Measurements from ENCODE around the gene LTBP2. TPM values are rescaled to one million over a fixed set of nuclear protein-coding genes. Genes with fewer than 3 reads are reported as not detected.
"Not testable (repeated sequence)": the region's sequence is repeated elsewhere in the genome, so short reads cannot be mapped to it uniquely, and the experiment has no call there.

LTBP2 gene
- total RNA-seq, 1 donor from 2014 or later = 0.07 TPM

GRCh38 chr14:74538411-74539391, 73.3 kb downstream of the LTBP2 start:
- no peak overlapping the region for H3K27ac Mint-ChIP-seq
- intact Hi-C loops (cut with micrococcal nuclease) = no loop called here
- H3K36me3 Mint-ChIP-seq (ENCODE audit: low read depth) = no peaks in the 10 kb centered on the region
- no peaks in the 10 kb centered on the region for H3K27me3 Mint-ChIP-seq (ENCODE audit: low read depth)
- H3K4me1 Mint-ChIP-seq (ENCODE audit: low read depth) = no peaks in the 10 kb centered on the region
- H3K4me3 Mint-ChIP-seq (ENCODE audit: low read depth) = no peak overlapping the region
- no peak for DNase-seq (ENCODE audit: low spot score)
- no peaks in the 10 kb centered on the region for H3K9me3 Mint-ChIP-seq

GRCh38 chr14:74536336-74536735, 75.7 kb downstream of the LTBP2 start:
- H3K36me3 Mint-ChIP-seq (ENCODE audit: low read depth); H3K9me3 Mint-ChIP-seq; DNase-seq (ENCODE audit: low spot score); H3K27ac Mint-ChIP-seq; H3K27me3 Mint-ChIP-seq (ENCODE audit: low read depth); H3K4me3 Mint-ChIP-seq (ENCODE audit: low read depth); H3K4me1 Mint-ChIP-seq (ENCODE audit: low read depth); intact Hi-C loops (cut with micrococcal nuclease): not testable (repeated sequence)

GRCh38 chr14:74535756-74536325, 76.2 kb downstream of the LTBP2 start:
- Mint-ChIP-seq H3K4me3 (ENCODE audit: low read depth) (no peak overlapping the region), H3K4me1 (ENCODE audit: low read depth) (no peaks in the 10 kb centered on the region), H3K27ac (no peak overlapping the region), H3K36me3 (ENCODE audit: low read depth) (no peaks in the 10 kb centered on the region), H3K9me3 (no peaks in the 10 kb centered on the region), H3K27me3 (ENCODE audit: low read depth) (no peaks in the 10 kb centered on the region)
- DNase-seq (ENCODE audit: low spot score) = no peak
- intact Hi-C loops (cut with micrococcal nuclease) = no loop called here

- Mint-ChIP-seq H3K27ac (no peak overlapping the region), H3K36me3 (ENCODE audit: low read depth) (no peaks in the 10 kb centered on the region), H3K4me3 (ENCODE audit: low read depth) (no peak overlapping the region), H3K4me1 (ENCODE audit: low read depth) (no peaks in the 10 kb centered on the region), H3K27me3 (ENCODE audit: low read depth) (no peaks in the 10 kb centered on the region), H3K9me3 (no peaks in the 10 kb centered on the region)
- intact Hi-C loops (cut with micrococcal nuclease) = no loop called here
- no peak for DNase-seq (ENCODE audit: low spot score)
These were observed 78.5 kb downstream of the LTBP2 start for GRCh38 chr14:74533576-74533975.

GRCh38 chr14:74532246-74532645, 79.8 kb downstream of the LTBP2 start:
- no peaks in the 10 kb centered on the region for H3K9me3 Mint-ChIP-seq
- H3K4me1 Mint-ChIP-seq (ENCODE audit: low read depth) = no peaks in the 10 kb centered on the region
- H3K4me3 Mint-ChIP-seq (ENCODE audit: low read depth) = no peak overlapping the region
- H3K27ac Mint-ChIP-seq = no peak overlapping the region
- intact Hi-C loops (cut with micrococcal nuclease) = no loop called here
- DNase-seq (ENCODE audit: low spot score) = no peak
- no peaks in the 10 kb centered on the region for H3K27me3 Mint-ChIP-seq (ENCODE audit: low read depth)
- H3K36me3 Mint-ChIP-seq (ENCODE audit: low read depth) = no peaks in the 10 kb centered on the region

GRCh38 chr14:74531467-74531866, 80.6 kb downstream of the LTBP2 start:
- intact Hi-C loops (cut with micrococcal nuclease) = no loop called here
- no peak for DNase-seq (ENCODE audit: low spot score)
- H3K4me1 Mint-ChIP-seq (ENCODE audit: low read depth) = no peaks in the 10 kb centered on the region
- no peaks in the 10 kb centered on the region for H3K27me3 Mint-ChIP-seq (ENCODE audit: low read depth)
- no peak overlapping the region for H3K27ac Mint-ChIP-seq
- H3K9me3 Mint-ChIP-seq = no peaks in the 10 kb centered on the region
- H3K4me3 Mint-ChIP-seq (ENCODE audit: low read depth) = no peak overlapping the region
- no peaks in the 10 kb centered on the region for H3K36me3 Mint-ChIP-seq (ENCODE audit: low read depth)

GRCh38 chr14:74531006-74531405, 81.0 kb downstream of the LTBP2 start:
- Mint-ChIP-seq H3K4me3 (ENCODE audit: low read depth) (no peak overlapping the region), H3K27me3 (ENCODE audit: low read depth) (no peaks in the 10 kb centered on the region), H3K27ac (no peak overlapping the region)

GRCh38 chr14:74528886-74529285, 83.2 kb downstream of the LTBP2 start:
- no peak overlapping the region for H3K27ac Mint-ChIP-seq
- no peaks in the 10 kb centered on the region for H3K9me3 Mint-ChIP-seq
- H3K4me3 Mint-ChIP-seq (ENCODE audit: low read depth) = no peak overlapping the region
- intact Hi-C loops (cut with micrococcal nuclease) = no loop called here
- DNase-seq (ENCODE audit: low spot score) = no peak
- H3K4me1 Mint-ChIP-seq (ENCODE audit: low read depth) = no peaks in the 10 kb centered on the region
- peaks cover 2% of the 10 kb centered on the region for H3K27me3 Mint-ChIP-seq (ENCODE audit: low read depth)
- no peaks in the 10 kb centered on the region for H3K36me3 Mint-ChIP-seq (ENCODE audit: low read depth)

More at GRCh38 chr14:74531006-74531405, 81.0 kb downstream of the LTBP2 start:
- no peaks in the 10 kb centered on the region for H3K4me1 Mint-ChIP-seq (ENCODE audit: low read depth)
- no peak for DNase-seq (ENCODE audit: low spot score)
- H3K9me3 Mint-ChIP-seq = no peaks in the 10 kb centered on the region
- H3K36me3 Mint-ChIP-seq (ENCODE audit: low read depth) = no peaks in the 10 kb centered on the region
- intact Hi-C loops (cut with micrococcal nuclease) = no loop called here

- no peaks in the 10 kb centered on the region for H3K9me3 Mint-ChIP-seq
- no peak overlapping the region for H3K27ac Mint-ChIP-seq
- no peak overlapping the region for H3K4me3 Mint-ChIP-seq (ENCODE audit: low read depth)
- DNase-seq (ENCODE audit: low spot score) = no peak
- no peaks in the 10 kb centered on the region for H3K36me3 Mint-ChIP-seq (ENCODE audit: low read depth)
- H3K4me1 Mint-ChIP-seq (ENCODE audit: low read depth) = no peaks in the 10 kb centered on the region
- intact Hi-C loops (cut with micrococcal nuclease) = no loop called here
- peaks cover 2% of the 10 kb centered on the region for H3K27me3 Mint-ChIP-seq (ENCODE audit: low read depth)
These were observed 83.6 kb downstream of the LTBP2 start for GRCh38 chr14:74528406-74528805.

- Mint-ChIP-seq H3K36me3 (ENCODE audit: low read depth) (no peaks in the 10 kb centered on the region), H3K4me1 (ENCODE audit: low read depth) (no peaks in the 10 kb centered on the region), H3K4me3 (ENCODE audit: low read depth) (no peak overlapping the region), H3K27me3 (ENCODE audit: low read depth) (peaks cover 2% of the 10 kb centered on the region), H3K9me3 (no peaks in the 10 kb centered on the region), H3K27ac (no peak overlapping the region)
- no peak for DNase-seq (ENCODE audit: low spot score)
- intact Hi-C loops (cut with micrococcal nuclease) = no loop called here
These were observed 84.2 kb downstream of the LTBP2 start for GRCh38 chr14:74527736-74528280.

GRCh38 chr14:74526854-74527585, 85.0 kb downstream of the LTBP2 start:
- intact Hi-C loops (cut with micrococcal nuclease) = no loop called here
- Mint-ChIP-seq H3K4me1 (ENCODE audit: low read depth) (no peaks in the 10 kb centered on the region), H3K27me3 (ENCODE audit: low read depth) (peaks cover 2% of the 10 kb centered on the region), H3K9me3 (no peaks in the 10 kb centered on the region), H3K27ac (no peak overlapping the region), H3K36me3 (ENCODE audit: low read depth) (no peaks in the 10 kb centered on the region), H3K4me3 (ENCODE audit: low read depth) (no peak overlapping the region)
- no peak for DNase-seq (ENCODE audit: low spot score)

- H3K27me3 Mint-ChIP-seq (ENCODE audit: low read depth) = peaks cover 2% of the 10 kb centered on the region
- no peaks in the 10 kb centered on the region for H3K4me1 Mint-ChIP-seq (ENCODE audit: low read depth)
- DNase-seq (ENCODE audit: low spot score) = no peak
- H3K36me3 Mint-ChIP-seq (ENCODE audit: low read depth) = no peaks in the 10 kb centered on the region
- H3K4me3 Mint-ChIP-seq (ENCODE audit: low read depth) = no peak overlapping the region
- H3K9me3 Mint-ChIP-seq = no peaks in the 10 kb centered on the region
- H3K27ac Mint-ChIP-seq = no peak overlapping the region
- intact Hi-C loops (cut with micrococcal nuclease) = no loop called here
These were observed 86.6 kb downstream of the LTBP2 start for GRCh38 chr14:74525361-74525851.
